BJ (cell line): ENCODE measurements around the gene ACTR3C. TPM values are rescaled to one million over a fixed set of nuclear protein-coding genes. Genes with fewer than 3 reads are reported as not detected.
"Not testable (repeated sequence)": the region's sequence is repeated elsewhere in the genome, so short reads cannot be mapped to it uniquely, and the experiment has no call there.

Experiments
- CTCF ChIA-PET: fragments of 350-600 bp; formaldehyde crosslinking; extraction: SDS; loops from one replicate; lab custom pipeline; 2021; ENCODE audit warnings: antibody characterized with exemption, inconsistent platforms; lab: Yijun Ruan, JAX
- POLR2A ChIA-PET: fragments of 300-600 bp; sonication (Branson Sonifier 250); formaldehyde crosslinking; extraction: SDS; loops from one replicate; lab custom pipeline; 2021; ENCODE audit warnings: antibody characterized with exemption; lab: Charles Lee
- DNase-seq: peaks from one replicate; pipeline ENCODE4 v3.0.0-alpha.2; 2011; ENCODE audit warnings: low read depth
- H3K27me3 ChIP-seq: 2 replicates; pipeline ENCODE4 v1.6.0; 2011; ENCODE audit warnings: low read length; ENCODE audit not compliant: control insufficient read depth, insufficient read depth
- H3K36me3 ChIP-seq: 2 replicates; pipeline ENCODE4 v1.5.1; 2011; ENCODE audit warnings: low read length; ENCODE audit not compliant: control insufficient read depth, insufficient read depth
- H3K4me3 ChIP-seq: 2 replicates; pipeline ENCODE4 v1.5.1; 2011; ENCODE audit warnings: low read depth, mild to moderate bottlenecking, control low read depth, low read length
- polyA plus RNA-seq: library from polyadenylated mRNA; depleted of rRNA; stranded (reverse); fragments of >200 nt; gene quantifications from 2 replicates; pipeline ENCODE4 v1.2.3, GENCODE V29; 2011; rRNA removed

Gene ACTR3C
- polyA plus RNA-seq, 1 experiment, result 0.60 TPM

GRCh38 chr7:150222083-150222972 lies 101.0 kb downstream of the ACTR3C start:
- CTCF ChIA-PET, POLR2A ChIA-PET, H3K4me3 ChIP-seq, DNase-seq, H3K36me3 ChIP-seq, H3K27me3 ChIP-seq: not testable (repeated sequence)

GRCh38 chr7:150220673-150221181 lies 102.6 kb downstream of the ACTR3C start:
- H3K4me3 ChIP-seq, H3K36me3 ChIP-seq, POLR2A ChIA-PET, CTCF ChIA-PET, H3K27me3 ChIP-seq, DNase-seq: not testable (repeated sequence)

GRCh38 chr7:150219941-150220658 lies 103.2 kb downstream of the ACTR3C start:
- POLR2A ChIA-PET, CTCF ChIA-PET, H3K27me3 ChIP-seq, H3K36me3 ChIP-seq, DNase-seq, H3K4me3 ChIP-seq: not testable (repeated sequence)

GRCh38 chr7:150206848-150207247 lies 116.5 kb downstream of the ACTR3C start:
- CTCF ChIA-PET, H3K36me3 ChIP-seq, H3K4me3 ChIP-seq, H3K27me3 ChIP-seq, POLR2A ChIA-PET, DNase-seq: not testable (repeated sequence)

GRCh38 chr7:150205866-150206265 lies 117.5 kb downstream of the ACTR3C start:
- DNase-seq, CTCF ChIA-PET: not testable (repeated sequence)

GRCh38 chr7:150204577-150204976 lies 118.8 kb downstream of the ACTR3C start:
- H3K27me3 ChIP-seq, H3K4me3 ChIP-seq, POLR2A ChIA-PET, CTCF ChIA-PET, H3K36me3 ChIP-seq, DNase-seq: not testable (repeated sequence)

More at GRCh38 chr7:150205866-150206265, 117.5 kb downstream of the ACTR3C start:
- H3K27me3 ChIP-seq, H3K4me3 ChIP-seq, H3K36me3 ChIP-seq, POLR2A ChIA-PET: not testable (repeated sequence)

- H3K4me3 ChIP-seq, H3K27me3 ChIP-seq, CTCF ChIA-PET, POLR2A ChIA-PET, DNase-seq, H3K36me3 ChIP-seq: not testable (repeated sequence)
Measured at GRCh38 chr7:150202894-150203293, 120.5 kb downstream of the ACTR3C start.

Other genes with a start within 250 kb of the ACTR3C start
- gene LRRC61, start 190 bp downstream of the ACTR3C start, polyA plus RNA-seq, result 0.56 and 0.85 TPM in 2 replicates
- gene RARRES2, start 18.1 kb upstream of the ACTR3C start, polyA plus RNA-seq, result 6.3 and 7.2 TPM in 2 replicates
- gene REPIN1, start 45.3 kb upstream of the ACTR3C start, polyA plus RNA-seq, result 41.3 and 65.7 TPM in 2 replicates
- 1.6 and 2.1 TPM in 2 replicates for gene ZNF775, start 55.8 kb upstream of the ACTR3C start, polyA plus RNA-seq
- not detected in 2 replicates for gene GIMAP8, start 127.1 kb upstream of the ACTR3C start, polyA plus RNA-seq
- gene GIMAP7, start 191.3 kb upstream of the ACTR3C start, polyA plus RNA-seq, result not detected in 2 replicates
- gene GIMAP4, start 243.8 kb upstream of the ACTR3C start, polyA plus RNA-seq, result not detected in 2 replicates